Osteoblast (primary cell): ENCODE data around the gene OXER1. TPM values are rescaled to one million over a fixed set of nuclear protein-coding genes. Genes with fewer than 3 reads are reported as not detected.

ENCODE experiments used
- DNase-seq: peaks from one replicate; pipeline ENCODE4 v3.0.0; 2011; ENCODE audit warnings: low spot score, mixed read lengths; ENCODE audit not compliant: insufficient read length; ENCODE audit errors: missing footprints
- H2AFZ ChIP-seq: 2 replicates; pipeline ENCODE4 v1.6.0; 2011; ENCODE audit warnings: mild to moderate bottlenecking, low read length
- H3K27ac ChIP-seq: 2 replicates; pipeline ENCODE4 v1.5.1; 2011; ENCODE audit warnings: mild to moderate bottlenecking, low read depth, low read length, moderate library complexity
- H3K27me3 ChIP-seq: 2 replicates; pipeline ENCODE4 v1.6.0; 2012; ENCODE audit warnings: mild to moderate bottlenecking, control low read depth, inconsistent platforms, low read length, moderate library complexity; ENCODE audit not compliant: insufficient read depth
- H3K36me3 ChIP-seq: 2 replicates; pipeline ENCODE4 v1.5.1; 2011; ENCODE audit warnings: mild to moderate bottlenecking, low read length, control low read depth, moderate library complexity; ENCODE audit not compliant: insufficient read depth
- H3K4me1 ChIP-seq: 2 replicates; pipeline ENCODE4 v1.5.1; 2011; ENCODE audit warnings: mild to moderate bottlenecking, low read length, control low read depth, moderate library complexity; ENCODE audit not compliant: insufficient read depth
- H3K4me2 ChIP-seq: 2 replicates; pipeline ENCODE4 v1.6.0; 2011; ENCODE audit warnings: mild to moderate bottlenecking, low read length; ENCODE audit not compliant: insufficient read depth
- H3K4me3 ChIP-seq: fragments of 200-600 bp; sonication (generic); 3 replicates; pipeline ENCODE4 v1.5.1; 2012; ENCODE audit warnings: mild to moderate bottlenecking, low read length, inconsistent platforms; ENCODE audit not compliant: insufficient read depth
- H3K79me2 ChIP-seq: 2 replicates; pipeline ENCODE4 v1.6.0; 2012; ENCODE audit warnings: mild to moderate bottlenecking, low read length, control low read depth, inconsistent platforms; ENCODE audit not compliant: insufficient read depth
- H3K9me3 ChIP-seq: 2 replicates; pipeline ENCODE4 v1.5.1; 2011; ENCODE audit warnings: low read depth, low read length, control low read depth
- H4K20me1 ChIP-seq: 2 replicates; pipeline ENCODE4 v1.6.0; 2012; ENCODE audit warnings: mild to moderate bottlenecking, low read length, control low read depth; ENCODE audit not compliant: insufficient read depth
- total RNA-seq: library from RNA; depleted of rRNA; stranded (reverse); fragments of >200 nt; gene quantifications from 2 replicates; pipeline ENCODE4 v1.2.3, GENCODE V29; 2012
- TF ChIP-seq, protein P1 (sequence below): IDR thresholded peaks from 2 replicates; pipeline ENCODE4 v1.5.1; 2011; ENCODE audit warnings: mild to moderate bottlenecking, low read depth, low read length, moderate library complexity; ENCODE audit errors: extremely low read depth

Gene OXER1
- total RNA-seq, 1 donor, result not detected

DNA sequence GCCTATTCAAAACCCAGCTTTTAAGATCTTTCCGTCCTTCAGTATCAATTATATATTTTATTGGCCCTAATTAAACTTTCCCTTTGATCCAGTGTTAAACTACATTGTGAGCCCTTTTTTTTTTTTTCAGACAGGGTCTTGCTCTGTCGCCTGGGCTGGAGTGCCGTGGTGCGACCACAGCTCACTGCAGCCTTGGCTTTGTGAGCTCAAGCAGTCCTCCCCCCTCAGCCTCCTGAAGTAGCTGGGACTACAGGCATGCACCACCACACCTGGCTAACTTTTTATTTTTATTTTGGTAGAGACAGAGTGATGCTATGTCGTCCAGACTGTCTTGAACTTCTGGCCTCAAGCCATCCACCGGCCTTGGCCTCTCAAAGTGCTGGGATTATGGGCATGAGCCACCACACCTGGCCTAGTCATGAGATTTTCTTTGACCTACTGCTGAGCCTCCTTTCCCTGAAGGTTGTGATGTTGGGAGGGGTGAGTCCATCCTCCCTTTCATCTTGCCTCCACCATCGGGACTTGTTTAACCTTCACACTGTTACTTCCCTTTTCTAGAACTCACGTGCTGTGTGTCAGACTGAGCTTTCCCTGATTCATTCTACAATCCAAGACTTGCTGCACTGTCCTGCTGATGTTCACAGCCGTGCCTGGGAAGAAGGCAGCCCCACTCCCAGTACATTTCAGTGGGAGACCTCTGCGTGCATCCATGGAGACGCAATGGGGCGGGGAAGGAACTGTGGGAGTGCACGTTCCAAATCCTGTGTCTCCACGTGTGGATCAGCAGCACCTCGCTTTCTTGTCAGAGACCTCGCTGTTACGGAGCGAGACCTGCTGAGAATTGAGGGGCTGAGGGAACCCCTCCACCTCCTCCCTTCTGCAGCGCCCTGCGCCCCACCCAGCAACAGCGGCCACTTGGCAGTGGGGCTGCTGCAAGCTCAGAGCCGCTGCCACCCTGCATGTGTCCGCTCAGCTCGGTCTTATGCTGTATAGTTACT is 10.8 kb downstream of the OXER1 start:
- Histone ChIP-seq H3K27me3 (no peaks in the 10 kb centered on the region), H2AFZ (no peak overlapping the region), H3K9me3 (no peaks in the 10 kb centered on the region), H3K4me2 (no peak overlapping the region), H3K27ac (no peak overlapping the region), H3K4me3 (no peak overlapping the region), H3K36me3 (no peaks in the 10 kb centered on the region), H3K79me2 (no peaks in the 10 kb centered on the region), H3K4me1 (peaks cover 12% of the 10 kb centered on the region), H4K20me1 (no peaks in the 10 kb centered on the region)
- peak; percentile 22 for DNase-seq
- TF ChIP-seq, protein P1, sequence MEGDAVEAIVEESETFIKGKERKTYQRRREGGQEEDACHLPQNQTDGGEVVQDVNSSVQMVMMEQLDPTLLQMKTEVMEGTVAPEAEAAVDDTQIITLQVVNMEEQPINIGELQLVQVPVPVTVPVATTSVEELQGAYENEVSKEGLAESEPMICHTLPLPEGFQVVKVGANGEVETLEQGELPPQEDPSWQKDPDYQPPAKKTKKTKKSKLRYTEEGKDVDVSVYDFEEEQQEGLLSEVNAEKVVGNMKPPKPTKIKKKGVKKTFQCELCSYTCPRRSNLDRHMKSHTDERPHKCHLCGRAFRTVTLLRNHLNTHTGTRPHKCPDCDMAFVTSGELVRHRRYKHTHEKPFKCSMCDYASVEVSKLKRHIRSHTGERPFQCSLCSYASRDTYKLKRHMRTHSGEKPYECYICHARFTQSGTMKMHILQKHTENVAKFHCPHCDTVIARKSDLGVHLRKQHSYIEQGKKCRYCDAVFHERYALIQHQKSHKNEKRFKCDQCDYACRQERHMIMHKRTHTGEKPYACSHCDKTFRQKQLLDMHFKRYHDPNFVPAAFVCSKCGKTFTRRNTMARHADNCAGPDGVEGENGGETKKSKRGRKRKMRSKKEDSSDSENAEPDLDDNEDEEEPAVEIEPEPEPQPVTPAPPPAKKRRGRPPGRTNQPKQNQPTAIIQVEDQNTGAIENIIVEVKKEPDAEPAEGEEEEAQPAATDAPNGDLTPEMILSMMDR, result no peak

DNA sequence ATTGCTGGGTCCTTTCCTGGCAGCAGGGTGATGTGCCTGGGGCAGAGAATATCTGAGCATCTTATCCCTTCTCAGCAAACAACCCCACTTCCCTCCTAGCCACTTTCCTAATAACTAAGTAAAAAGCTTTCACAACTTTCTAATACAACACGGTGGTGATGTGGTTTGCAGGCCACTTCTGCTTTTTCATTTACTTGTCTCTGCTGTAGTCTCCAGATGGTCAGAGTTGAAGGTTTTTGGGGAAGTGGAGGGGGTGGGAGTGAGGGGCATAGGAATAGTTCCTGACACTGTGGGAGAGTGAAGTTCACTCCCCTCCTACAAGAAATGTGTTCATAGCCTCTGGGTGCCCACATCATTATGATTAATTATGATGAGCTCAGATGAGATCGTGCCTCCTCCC is 11.6 kb downstream of the OXER1 start:
- Histone ChIP-seq H3K4me2 (no peak overlapping the region), H3K36me3 (no peaks in the 10 kb centered on the region), H3K27me3 (no peaks in the 10 kb centered on the region), H3K9me3 (no peaks in the 10 kb centered on the region), H3K4me3 (no peak overlapping the region), H4K20me1 (no peaks in the 10 kb centered on the region), H3K27ac (no peak overlapping the region), H3K79me2 (no peaks in the 10 kb centered on the region), H2AFZ (no peak overlapping the region), H3K4me1 (peaks cover 12% of the 10 kb centered on the region)
- TF ChIP-seq, protein P1, result no peak
- DNase-seq, result peak; percentile 34

DNA sequence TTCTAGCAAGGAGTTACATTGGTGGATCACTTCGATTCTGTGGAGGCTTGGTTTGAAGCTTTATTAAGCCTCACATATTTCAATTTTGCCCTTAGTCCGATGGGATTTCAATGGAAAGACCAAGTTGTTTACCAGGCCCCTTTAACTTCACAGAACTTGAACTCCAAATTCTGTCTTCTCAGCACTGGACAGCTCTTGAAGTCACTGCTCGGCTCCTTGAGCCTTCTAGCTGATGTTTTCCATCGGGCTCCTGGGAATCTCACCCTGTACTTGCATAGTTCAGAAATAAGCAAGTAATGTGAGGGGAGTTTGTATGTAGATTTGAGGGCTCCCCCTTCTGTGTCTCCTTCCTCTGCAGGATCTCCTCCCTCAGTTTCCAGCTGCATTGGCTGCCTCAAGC is 15.1 kb downstream of the OXER1 start:
- Histone ChIP-seq H2AFZ (no peak overlapping the region), H3K4me2 (no peak overlapping the region), H3K36me3 (no peaks in the 10 kb centered on the region), H3K79me2 (no peaks in the 10 kb centered on the region), H3K27ac (no peak overlapping the region), H3K4me3 (no peak overlapping the region), H3K4me1 (no peaks in the 10 kb centered on the region), H4K20me1 (no peaks in the 10 kb centered on the region), H3K27me3 (no peaks in the 10 kb centered on the region), H3K9me3 (no peaks in the 10 kb centered on the region)
- TF ChIP-seq, protein P1, result no peak
- DNase-seq, result no peak

DNA sequence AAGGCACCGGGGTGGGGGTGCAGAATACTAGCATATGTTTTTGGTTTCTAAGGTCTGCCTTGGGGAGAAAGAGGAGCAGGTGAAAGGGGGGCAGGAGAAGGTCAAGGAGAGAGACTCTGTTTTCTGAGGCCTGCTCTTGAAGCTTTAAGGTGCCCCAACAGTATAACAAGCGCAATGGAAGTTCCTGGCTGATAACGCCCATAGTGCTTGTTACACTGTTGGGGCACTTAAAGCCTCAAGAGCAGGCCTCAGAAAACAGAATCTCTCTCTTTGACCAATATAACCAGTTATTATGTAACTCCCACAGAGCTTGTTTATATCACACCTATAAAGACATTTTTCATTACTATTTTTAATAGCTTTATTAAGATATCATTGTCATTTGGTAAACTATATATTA is 16.5 kb downstream of the OXER1 start:
- Histone ChIP-seq H2AFZ (no peak overlapping the region), H3K4me3 (no peak overlapping the region), H3K9me3 (no peaks in the 10 kb centered on the region), H3K4me2 (no peak overlapping the region), H3K36me3 (no peaks in the 10 kb centered on the region), H3K27me3 (no peaks in the 10 kb centered on the region), H4K20me1 (no peaks in the 10 kb centered on the region), H3K4me1 (no peaks in the 10 kb centered on the region), H3K79me2 (no peaks in the 10 kb centered on the region), H3K27ac (no peak overlapping the region)
- DNase-seq, result no peak
- TF ChIP-seq, protein P1, result no peak
